HCT116 (cell line): Measurements from ENCODE around the gene GAD2. TPM values are rescaled to one million over a fixed set of nuclear protein-coding genes. Genes with fewer than 3 reads are reported as not detected.

Source experiments
- ATAC-seq: fragments of 200-7000 bp; cut with Tn5 transposase; 2 replicates; pipeline ENCODE4 v1.9.1; 2020; ENCODE audit warnings: mild to moderate bottlenecking, moderate library complexity
- BruUV-seq: library from RNA; stranded (reverse); fragments of 400-500 nt; replicated peaks from 2 replicates; lab custom pipeline; 2021; lab: Mats Ljungman, UMichigan
- CTCF ChIA-PET: fragments of 300-600 bp; sonication (Branson Sonifier 250); formaldehyde crosslinking; loops from one replicate; lab custom pipeline; 2021; ENCODE audit warnings: antibody characterized with exemption; lab: Charles Lee
- POLR2A ChIA-PET: fragments of 300-600, 350-600 bp; sonication (Branson Sonifier 250); formaldehyde crosslinking; loops from one replicate; lab custom pipeline; 2021; ENCODE audit warnings: antibody characterized with exemption; lab: Charles Lee
- RAD21 ChIA-PET, 2 experiments: fragments of 300-600 bp; sonication (Branson Sonifier 250); formaldehyde crosslinking; loops; one replicate each; lab custom pipeline; 2023; ENCODE audit warnings: low total read pairs in 2 of 2; ENCODE audit not compliant: uncharacterized antibody in 2 of 2, unreplicated experiment in 2 of 2, low non-redundant PET in 1 of 2; lab: Charles Lee
- DNase-seq: peaks from one replicate; pipeline ENCODE4 v3.0.0-alpha.2; 2010; ENCODE audit warnings: low read depth, low spot score
- H2AFZ ChIP-seq: fragments of 200-600 bp; shearing (Covaris generic), sonication (generic); 2 replicates; pipeline ENCODE4 v1.6.1; 2017; ENCODE audit warnings: low read depth, mixed run types, mixed read lengths, antibody characterized with exemption, low read length; ENCODE audit not compliant: poor library complexity, severe bottlenecking
- H3K27ac ChIP-seq: 2 replicates; pipeline ENCODE4 v1.5.1; 2012; ENCODE audit warnings: low read depth, low read length
- H3K27me3 ChIP-seq: fragments of 200-600 bp; sonication (generic); 2 replicates; pipeline ENCODE4 v1.6.1; 2016; ENCODE audit warnings: mixed run types, low read length, mixed read lengths; ENCODE audit not compliant: insufficient read depth
- H3K36me3 ChIP-seq, 2 experiments: fragments of 200-500 bp in 1 of 2; fragments of 200-600 bp in 1 of 2; sonication (Bioruptor generic) in 1 of 2; sonication (generic) in 1 of 2; 2 replicates each; pipeline versions ENCODE4 v1.5.1 to v1.6.1; 2014 to 2016; ENCODE audit warnings: low read length in 2 of 2, inconsistent platforms in 1 of 2, mixed read lengths in 1 of 2, mixed run types in 1 of 2; ENCODE audit not compliant: insufficient read depth in 2 of 2, control insufficient read depth in 1 of 2
- H3K4me1 ChIP-seq, 2 experiments: fragments of 200-600 bp in 1 of 2; sonication (generic) in 1 of 2; 2 replicates each; pipeline versions ENCODE4 v1.5.1 to v1.6.1; 2012 to 2017; ENCODE audit warnings: low read length in 2 of 2, inconsistent platforms in 1 of 2, mild to moderate bottlenecking in 1 of 2, mixed read lengths in 1 of 2, mixed run types in 1 of 2, moderate library complexity in 1 of 2; ENCODE audit not compliant: insufficient read depth in 2 of 2, control insufficient read depth in 1 of 2
- H3K4me2 ChIP-seq: fragments of 200-600 bp; sonication (generic); 2 replicates; pipeline ENCODE4 v1.6.1; 2017; ENCODE audit warnings: mixed run types, low read length, mixed read lengths
- H3K4me3 ChIP-seq, 2 experiments: fragments of 200-600 bp in 1 of 2; sonication (generic) in 1 of 2; replicated peaks in 1 of 2; 2 replicates each; pipeline ENCODE4 v1.5.1; 2011 to 2016; ENCODE audit warnings: low read length in 2 of 2, control low read depth in 1 of 2, low read depth in 1 of 2, mild to moderate bottlenecking in 1 of 2, mixed read lengths in 1 of 2, mixed run types in 1 of 2
- H3K79me2 ChIP-seq: fragments of 200-600 bp; sonication (generic); 2 replicates; pipeline ENCODE4 v1.6.1; 2017; ENCODE audit warnings: mild to moderate bottlenecking, mixed run types, low read length, moderate library complexity, mixed read lengths; ENCODE audit not compliant: insufficient read depth
- H3K9ac ChIP-seq: fragments of 200-600 bp; sonication (generic); 2 replicates; pipeline ENCODE4 v1.6.1; 2016; ENCODE audit warnings: low read length, mixed read lengths
- H3K9me2 ChIP-seq: fragments of 200-600 bp; sonication (generic), shearing (Covaris generic); 2 replicates; pipeline ENCODE4 v1.6.1; 2017; ENCODE audit warnings: mixed run types, mild to moderate bottlenecking, moderate library complexity; ENCODE audit not compliant: insufficient read depth
- H3K9me3 ChIP-seq, 2 experiments: fragments of 200-500 bp in 1 of 2; fragments of 200-600 bp in 1 of 2; sonication (Bioruptor generic) in 1 of 2; sonication (generic) in 1 of 2; 2 replicates each; pipeline ENCODE4 v1.6.1; 2014 to 2017; ENCODE audit warnings: low read length in 2 of 2, mixed read lengths in 2 of 2, inconsistent platforms in 1 of 2, low read depth in 1 of 2, mild to moderate bottlenecking in 1 of 2, mixed run types in 1 of 2, moderate library complexity in 1 of 2; ENCODE audit not compliant: control insufficient read depth in 1 of 2, insufficient read depth in 1 of 2
- H4K20me1 ChIP-seq: fragments of 200-600 bp; sonication (generic), shearing (Covaris generic); 2 replicates; pipeline ENCODE4 v1.6.1; 2017; ENCODE audit warnings: mixed run types, mild to moderate bottlenecking, moderate library complexity; ENCODE audit not compliant: insufficient read depth
- CBX3 ChIP-seq: IDR thresholded peaks from 2 replicates; pipeline ENCODE4 v1.6.1; 2012; ENCODE audit warnings: low read depth
- CEBPB ChIP-seq: IDR thresholded peaks from 2 replicates; pipeline ENCODE4 v1.6.1; 2012; ENCODE audit warnings: low read depth
- EGR1 ChIP-seq: IDR thresholded peaks from 2 replicates; pipeline ENCODE4 v1.6.1; 2012; ENCODE audit warnings: low read depth
- ELF1 ChIP-seq: IDR thresholded peaks from 2 replicates; pipeline ENCODE4 v1.6.1; 2012; ENCODE audit warnings: low read depth, borderline replicate concordance
- EZH2phosphoT487 ChIP-seq: fragments of 200-600 bp; IDR thresholded peaks from 2 replicates; pipeline ENCODE4 v1.6.1; 2018; ENCODE audit warnings: antibody characterized with exemption, borderline replicate concordance
- JUND ChIP-seq: IDR thresholded peaks from 2 replicates; pipeline ENCODE4 v1.6.1; 2012
- ZNF274 ChIP-seq: fragments of 200-500 bp; sonication (Bioruptor generic); IDR thresholded peaks from 2 replicates; pipeline ENCODE4 v1.6.1; 2014; ENCODE audit warnings: mild to moderate bottlenecking, low read depth, low read length, inconsistent platforms
- intact Hi-C: fragments of 100-400 bp; cut with micrococcal nuclease; formaldehyde crosslinking; loops from 2 replicates; pipeline ENCODE4 v1.10.0; 2022
- total RNA-seq: library from RNA; stranded (reverse); gene quantifications from one replicate; pipeline ENCODE4 v1.2.1, GENCODE V29; 2021; ENCODE audit not compliant: unreplicated experiment
- TF ChIP-seq, protein P1 (sequence below): IDR thresholded peaks from 2 replicates; pipeline ENCODE4 v1.6.1; 2011; ENCODE audit warnings: mild to moderate bottlenecking, low read length, moderate library complexity; ENCODE audit not compliant: insufficient replicate concordance; ENCODE audit errors: extremely low read depth

GAD2 gene
- total RNA-seq, 1 experiment from 2014 or later, result not detected

GRCh38 chr10:26215935-26216584 is 514 bp upstream of the GAD2 start:
- no peaks in the 10 kb centered on the region for H3K36me3 ChIP-seq
- no peak overlapping the region for H3K9ac ChIP-seq
- H3K9me2 ChIP-seq, result no peaks in the 10 kb centered on the region
- H3K79me2 ChIP-seq, result no peaks in the 10 kb centered on the region
- intact Hi-C loops, result no loop called here
- no peak overlapping the region for H3K4me3 ChIP-seq
- RAD21 ChIA-PET, result no interaction called here
- ATAC-seq, result no peak
- H2AFZ ChIP-seq, result no peak overlapping the region
- no peaks in the 10 kb centered on the region for H3K4me1 ChIP-seq
- CTCF ChIA-PET, result no interaction called here
- H3K27me3 ChIP-seq, result peaks cover 11% of the 10 kb centered on the region
- no peak overlapping the region for H3K27ac ChIP-seq
- no peak overlapping the region for H3K4me2 ChIP-seq
- no peaks in the 10 kb centered on the region for H4K20me1 ChIP-seq
- POLR2A ChIA-PET, result no interaction called here
- TF ChIP-seq, protein P1, sequence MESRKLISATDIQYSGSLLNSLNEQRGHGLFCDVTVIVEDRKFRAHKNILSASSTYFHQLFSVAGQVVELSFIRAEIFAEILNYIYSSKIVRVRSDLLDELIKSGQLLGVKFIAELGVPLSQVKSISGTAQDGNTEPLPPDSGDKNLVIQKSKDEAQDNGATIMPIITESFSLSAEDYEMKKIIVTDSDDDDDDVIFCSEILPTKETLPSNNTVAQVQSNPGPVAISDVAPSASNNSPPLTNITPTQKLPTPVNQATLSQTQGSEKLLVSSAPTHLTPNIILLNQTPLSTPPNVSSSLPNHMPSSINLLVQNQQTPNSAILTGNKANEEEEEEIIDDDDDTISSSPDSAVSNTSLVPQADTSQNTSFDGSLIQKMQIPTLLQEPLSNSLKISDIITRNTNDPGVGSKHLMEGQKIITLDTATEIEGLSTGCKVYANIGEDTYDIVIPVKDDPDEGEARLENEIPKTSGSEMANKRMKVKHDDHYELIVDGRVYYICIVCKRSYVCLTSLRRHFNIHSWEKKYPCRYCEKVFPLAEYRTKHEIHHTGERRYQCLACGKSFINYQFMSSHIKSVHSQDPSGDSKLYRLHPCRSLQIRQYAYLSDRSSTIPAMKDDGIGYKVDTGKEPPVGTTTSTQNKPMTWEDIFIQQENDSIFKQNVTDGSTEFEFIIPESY, result no peak
- TF ChIP-seq CEBPB (no peak), ELF1 (no peak), EGR1 (no peak), CBX3 (no peak), JUND (no peak), EZH2phosphoT487 (no peak), ZNF274 (no peak)
- BruUV-seq, result no TSS peak
- H3K9me3 ChIP-seq, result no peaks in the 10 kb centered on the region
- DNase-seq, result no peak
